Measurements from ENCODE around the gene ZNF273.

The ZNF273 gene

GRCh38 chr7:64873155-64873500, 29.9 kb upstream of the ZNF273 start:
- DNase-seq (ENCODE audit: low spot score in 2 of 2): no peak
- Histone ChIP-seq H3K36me3 (replicated peaks) (no peaks in the 10 kb centered on the region), H3K4me1 (no peaks in the 10 kb centered on the region), H3K9me3 (no peaks in the 10 kb centered on the region; the same call in 1 of the 2 replicates), H3K4me3 (no peak overlapping the region), H3K27me3 (ENCODE audit: low read depth) (no peaks in the 10 kb centered on the region)
- in situ Hi-C loops (cut with MboI; ENCODE audit: low sequenced_read_pairs): no loop called here

GRCh38 chr7:64873517-64873916, 29.6 kb upstream of the ZNF273 start:
- Histone ChIP-seq H3K9me3 (no peaks in the 10 kb centered on the region; the same call in 1 of the 2 replicates), H3K4me3 (no peak overlapping the region), H3K27me3 (ENCODE audit: low read depth) (no peaks in the 10 kb centered on the region), H3K36me3 (replicated peaks) (no peaks in the 10 kb centered on the region), H3K4me1 (no peaks in the 10 kb centered on the region)
- in situ Hi-C loops (cut with MboI; ENCODE audit: low sequenced_read_pairs): no loop called here
- DNase-seq (ENCODE audit: low spot score in 2 of 2): no peak

GRCh38 chr7:64874114-64874513, 29.0 kb upstream of the ZNF273 start:
- no peak for DNase-seq (ENCODE audit: low spot score in 2 of 2)
- H3K4me3 ChIP-seq: no peak overlapping the region
- in situ Hi-C loops (cut with MboI; ENCODE audit: low sequenced_read_pairs): no loop called here
- no peaks in the 10 kb centered on the region for H3K4me1 ChIP-seq
- H3K36me3 ChIP-seq (replicated peaks): no peaks in the 10 kb centered on the region
- no peaks in the 10 kb centered on the region; the same call in 1 of the 2 replicates for H3K9me3 ChIP-seq
- no peaks in the 10 kb centered on the region for H3K27me3 ChIP-seq (ENCODE audit: low read depth)

GRCh38 chr7:64874562-64875250, 28.4 kb upstream of the ZNF273 start:
- DNase-seq (ENCODE audit: low spot score in 2 of 2): no peak
- H3K36me3 ChIP-seq (replicated peaks): no peaks in the 10 kb centered on the region
- no peaks in the 10 kb centered on the region for H3K27me3 ChIP-seq (ENCODE audit: low read depth)
- H3K9me3 ChIP-seq: no peaks in the 10 kb centered on the region; the same call in 1 of the 2 replicates
- no peak overlapping the region for H3K4me3 ChIP-seq
- H3K4me1 ChIP-seq: no peaks in the 10 kb centered on the region
- in situ Hi-C loops (cut with MboI; ENCODE audit: low sequenced_read_pairs): no loop called here

GRCh38 chr7:64875258-64875657, 27.8 kb upstream of the ZNF273 start:
- Histone ChIP-seq H3K4me1 (no peaks in the 10 kb centered on the region), H3K4me3 (no peak overlapping the region), H3K27me3 (ENCODE audit: low read depth) (no peaks in the 10 kb centered on the region), H3K36me3 (replicated peaks) (no peaks in the 10 kb centered on the region), H3K9me3 (no peaks in the 10 kb centered on the region; the same call in 1 of the 2 replicates)
- in situ Hi-C loops (cut with MboI; ENCODE audit: low sequenced_read_pairs): no loop called here
- DNase-seq (ENCODE audit: low spot score in 2 of 2): no peak

- DNase-seq (ENCODE audit: low spot score in 2 of 2): no peak
- Histone ChIP-seq H3K4me3 (no peak overlapping the region), H3K27me3 (ENCODE audit: low read depth) (no peaks in the 10 kb centered on the region), H3K36me3 (replicated peaks) (no peaks in the 10 kb centered on the region), H3K4me1 (no peaks in the 10 kb centered on the region), H3K9me3 (no peaks in the 10 kb centered on the region)
- in situ Hi-C loops (cut with MboI; ENCODE audit: low sequenced_read_pairs): no loop called here
These were observed 27.2 kb upstream of the ZNF273 start for GRCh38 chr7:64875658-64876406.

- Histone ChIP-seq H3K4me1 (no peaks in the 10 kb centered on the region), H3K36me3 (replicated peaks) (no peaks in the 10 kb centered on the region), H3K27me3 (ENCODE audit: low read depth) (no peaks in the 10 kb centered on the region), H3K9me3 (no peaks in the 10 kb centered on the region), H3K4me3 (no peak overlapping the region)
- in situ Hi-C loops (cut with MboI; ENCODE audit: low sequenced_read_pairs): no loop called here
- no peak for DNase-seq (ENCODE audit: low spot score in 2 of 2)
These were observed 26.0 kb upstream of the ZNF273 start for GRCh38 chr7:64876792-64877713.

GRCh38 chr7:64877714-64878610, 25.1 kb upstream of the ZNF273 start:
- Histone ChIP-seq H3K9me3 (no peaks in the 10 kb centered on the region), H3K36me3 (replicated peaks) (no peaks in the 10 kb centered on the region), H3K4me1 (no peaks in the 10 kb centered on the region), H3K4me3 (no peak overlapping the region), H3K27me3 (ENCODE audit: low read depth) (no peaks in the 10 kb centered on the region)
- in situ Hi-C loops (cut with MboI; ENCODE audit: low sequenced_read_pairs): no loop called here
- DNase-seq (ENCODE audit: low spot score in 2 of 2): no peak

GRCh38 chr7:64878684-64879083, 24.4 kb upstream of the ZNF273 start:
- H3K4me1 ChIP-seq: no peaks in the 10 kb centered on the region
- in situ Hi-C loops (cut with MboI; ENCODE audit: low sequenced_read_pairs): no loop called here
- no peak for DNase-seq (ENCODE audit: low spot score in 2 of 2)

GRCh38 chr7:64879086-64879730, 23.9 kb upstream of the ZNF273 start:
- no peaks in the 10 kb centered on the region for H3K4me1 ChIP-seq
- in situ Hi-C loops (cut with MboI; ENCODE audit: low sequenced_read_pairs): no loop called here
- DNase-seq (ENCODE audit: low spot score in 2 of 2): no peak
- no peak overlapping the region for H3K4me3 ChIP-seq
- H3K9me3 ChIP-seq: no peaks in the 10 kb centered on the region
- H3K27me3 ChIP-seq (ENCODE audit: low read depth): no peaks in the 10 kb centered on the region
- no peaks in the 10 kb centered on the region for H3K36me3 ChIP-seq (replicated peaks)

More at GRCh38 chr7:64878684-64879083, 24.4 kb upstream of the ZNF273 start:
- Histone ChIP-seq H3K27me3 (ENCODE audit: low read depth) (no peaks in the 10 kb centered on the region), H3K4me3 (no peak overlapping the region), H3K9me3 (no peaks in the 10 kb centered on the region), H3K36me3 (replicated peaks) (no peaks in the 10 kb centered on the region)

GRCh38 chr7:64879800-64880199, 23.3 kb upstream of the ZNF273 start:
- in situ Hi-C loops (cut with MboI; ENCODE audit: low sequenced_read_pairs): no loop called here
- no peak for DNase-seq (ENCODE audit: low spot score in 2 of 2)
- no peaks in the 10 kb centered on the region for H3K9me3 ChIP-seq
- no peaks in the 10 kb centered on the region for H3K4me1 ChIP-seq
- no peaks in the 10 kb centered on the region for H3K36me3 ChIP-seq (replicated peaks)
- no peak overlapping the region for H3K4me3 ChIP-seq
- H3K27me3 ChIP-seq (ENCODE audit: low read depth): no peaks in the 10 kb centered on the region

- in situ Hi-C loops (cut with MboI; ENCODE audit: low sequenced_read_pairs): no loop called here
- Histone ChIP-seq H3K9me3 (no peaks in the 10 kb centered on the region), H3K27me3 (ENCODE audit: low read depth) (no peaks in the 10 kb centered on the region), H3K4me3 (no peak overlapping the region), H3K4me1 (no peaks in the 10 kb centered on the region), H3K36me3 (replicated peaks) (no peaks in the 10 kb centered on the region)
- DNase-seq (ENCODE audit: low spot score in 2 of 2): no peak
These were observed 22.5 kb upstream of the ZNF273 start for GRCh38 chr7:64880322-64881297.

Measured in HAP-1 (cell line).